Nephron progenitor cell (in vitro differentiated cells): ENCODE measurements around the gene PKN2.
A peak's percentile ranks its signal among the peaks of the same experiment; 100 is the strongest.

Experiments used
- DNase-seq: peaks from one replicate; pipeline ENCODE4 v3.0.0; 2021
- H3K27ac Mint-ChIP-seq: 2 replicates; pipeline ENCODE4 v1.8.0; 2021; ENCODE audit warnings: mild to moderate bottlenecking, moderate library complexity, mixed read lengths
- H3K27me3 Mint-ChIP-seq: 2 replicates; pipeline ENCODE4 v1.8.0; 2021; ENCODE audit warnings: mild to moderate bottlenecking, low read depth, mixed read lengths; ENCODE audit not compliant: poor library complexity
- H3K36me3 Mint-ChIP-seq: 2 replicates; pipeline ENCODE4 v1.8.0; 2021; ENCODE audit warnings: low read depth, mixed read lengths
- H3K4me1 Mint-ChIP-seq: 2 replicates; pipeline ENCODE4 v1.8.0; 2021; ENCODE audit warnings: mixed read lengths
- H3K4me3 Mint-ChIP-seq: 2 replicates; pipeline ENCODE4 v1.8.0; 2021; ENCODE audit warnings: mild to moderate bottlenecking, moderate library complexity, mixed read lengths
- H3K9me3 Mint-ChIP-seq: 2 replicates; pipeline ENCODE4 v1.8.0; 2021; ENCODE audit warnings: mild to moderate bottlenecking, moderate library complexity, mixed read lengths
- TF ChIP-seq, protein P1 (sequence below): fragments of 200-600 bp; sonication (generic); IDR thresholded peaks from 2 replicates; pipeline ENCODE4 v1.5.0; 2021; ENCODE audit warnings: antibody characterized with exemption

Gene PKN2

DNA sequence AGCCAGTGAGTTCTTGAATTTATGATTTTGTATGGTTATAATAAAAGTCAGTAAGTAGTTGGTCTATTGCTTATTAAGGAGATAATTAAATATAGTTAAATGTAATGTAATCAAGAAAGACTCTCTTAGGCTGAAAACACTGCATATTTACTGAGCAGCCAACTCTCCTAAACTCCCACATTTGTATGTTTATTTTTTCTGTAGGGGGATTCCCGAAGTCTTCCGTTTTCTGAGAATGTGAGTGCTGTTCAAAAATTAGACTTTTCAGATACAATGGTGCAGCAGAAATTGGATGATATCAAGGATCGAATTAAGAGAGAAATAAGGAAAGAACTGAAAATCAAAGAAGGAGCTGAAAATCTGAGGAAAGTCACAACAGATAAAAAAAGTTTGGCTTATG, 56.7 kb downstream of the PKN2 start:
- no peaks in the 10 kb centered on the region for H3K27me3 Mint-ChIP-seq
- peaks cover 73% of the 10 kb centered on the region for H3K36me3 Mint-ChIP-seq

DNA sequence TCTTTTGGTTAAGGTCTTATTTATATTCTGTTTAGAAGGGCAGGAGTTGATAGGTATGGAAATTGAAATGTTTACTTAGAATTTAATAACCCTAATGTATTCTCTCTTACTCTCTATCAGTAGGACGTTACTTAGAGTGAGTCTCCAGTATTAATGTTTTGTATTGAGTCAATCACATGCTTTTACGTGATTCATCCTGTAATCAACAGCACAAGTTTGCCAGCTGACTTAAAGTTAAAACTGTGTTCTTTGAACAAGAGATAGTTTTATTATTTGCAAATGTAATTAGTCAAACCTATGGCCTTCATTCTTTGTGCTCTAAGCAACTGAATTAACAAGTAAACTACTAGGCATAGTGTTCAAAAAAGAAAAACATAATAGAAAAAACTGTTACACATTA, 57.3 kb downstream of the PKN2 start:
- DNase-seq = no peak
- H3K27ac Mint-ChIP-seq = no peak overlapping the region
- H3K36me3 Mint-ChIP-seq = peaks cover 73% of the 10 kb centered on the region
- TF ChIP-seq, protein P1, sequence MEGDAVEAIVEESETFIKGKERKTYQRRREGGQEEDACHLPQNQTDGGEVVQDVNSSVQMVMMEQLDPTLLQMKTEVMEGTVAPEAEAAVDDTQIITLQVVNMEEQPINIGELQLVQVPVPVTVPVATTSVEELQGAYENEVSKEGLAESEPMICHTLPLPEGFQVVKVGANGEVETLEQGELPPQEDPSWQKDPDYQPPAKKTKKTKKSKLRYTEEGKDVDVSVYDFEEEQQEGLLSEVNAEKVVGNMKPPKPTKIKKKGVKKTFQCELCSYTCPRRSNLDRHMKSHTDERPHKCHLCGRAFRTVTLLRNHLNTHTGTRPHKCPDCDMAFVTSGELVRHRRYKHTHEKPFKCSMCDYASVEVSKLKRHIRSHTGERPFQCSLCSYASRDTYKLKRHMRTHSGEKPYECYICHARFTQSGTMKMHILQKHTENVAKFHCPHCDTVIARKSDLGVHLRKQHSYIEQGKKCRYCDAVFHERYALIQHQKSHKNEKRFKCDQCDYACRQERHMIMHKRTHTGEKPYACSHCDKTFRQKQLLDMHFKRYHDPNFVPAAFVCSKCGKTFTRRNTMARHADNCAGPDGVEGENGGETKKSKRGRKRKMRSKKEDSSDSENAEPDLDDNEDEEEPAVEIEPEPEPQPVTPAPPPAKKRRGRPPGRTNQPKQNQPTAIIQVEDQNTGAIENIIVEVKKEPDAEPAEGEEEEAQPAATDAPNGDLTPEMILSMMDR = no peak
- H3K9me3 Mint-ChIP-seq = peaks cover 15% of the 10 kb centered on the region
- no peaks in the 10 kb centered on the region for H3K27me3 Mint-ChIP-seq
- H3K4me1 Mint-ChIP-seq = no peaks in the 10 kb centered on the region
- no peak overlapping the region for H3K4me3 Mint-ChIP-seq

More for the DNA sequence above, 56.7 kb downstream of the PKN2 start:
- no peak for DNase-seq
- Mint-ChIP-seq H3K4me1 (no peaks in the 10 kb centered on the region), H3K27ac (peak overlapping the region; percentile 65), H3K9me3 (peaks cover 21% of the 10 kb centered on the region), H3K4me3 (no peak overlapping the region)
- TF ChIP-seq, protein P1 = no peak

DNA sequence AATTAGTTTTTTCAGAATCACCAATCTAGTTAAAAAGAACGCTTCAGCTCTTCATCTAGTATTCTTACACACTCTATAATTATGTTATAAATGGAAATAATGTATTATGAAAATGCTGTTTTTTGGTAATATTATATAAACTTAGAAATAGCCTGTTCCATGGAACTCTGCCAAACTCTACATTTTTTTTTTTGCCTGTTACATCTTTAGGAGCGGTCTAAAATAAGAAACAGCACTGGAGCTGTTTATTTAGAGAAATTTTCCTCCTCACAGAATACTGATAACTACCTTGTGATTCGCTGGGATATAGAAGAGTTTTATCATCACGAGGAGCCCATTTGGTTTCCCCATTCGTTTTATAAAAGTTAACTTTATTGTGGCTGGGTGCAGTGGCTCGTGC, 58.5 kb downstream of the PKN2 start:
- H3K27ac Mint-ChIP-seq = no peak overlapping the region
- H3K4me1 Mint-ChIP-seq = no peaks in the 10 kb centered on the region
- TF ChIP-seq, protein P1 = no peak
- H3K27me3 Mint-ChIP-seq = no peaks in the 10 kb centered on the region
- H3K4me3 Mint-ChIP-seq = no peak overlapping the region
- H3K36me3 Mint-ChIP-seq = peaks cover 69% of the 10 kb centered on the region
- no peak for DNase-seq
- peaks cover 5% of the 10 kb centered on the region for H3K9me3 Mint-ChIP-seq

DNA sequence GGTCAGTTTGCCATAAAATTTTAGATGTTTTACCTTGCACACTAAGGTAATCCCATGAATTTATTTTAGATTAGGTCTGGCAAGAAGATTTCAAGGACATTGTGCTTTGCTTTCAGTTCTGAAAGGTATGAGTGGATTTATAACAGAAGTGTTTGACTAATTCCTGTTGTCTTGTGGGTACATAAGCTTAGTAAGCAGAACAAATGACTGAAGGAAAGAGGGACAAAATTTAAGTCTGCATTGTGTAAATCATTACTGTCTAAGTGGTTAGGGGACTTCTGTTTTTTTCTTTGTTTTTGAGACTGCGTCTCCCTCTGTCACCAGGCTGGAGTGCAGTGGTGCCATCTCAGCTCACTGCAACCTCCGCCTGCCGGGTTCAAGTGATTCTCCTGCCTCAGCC, 60.1 kb downstream of the PKN2 start:
- H3K36me3 Mint-ChIP-seq = peaks cover 63% of the 10 kb centered on the region
- H3K4me1 Mint-ChIP-seq = no peaks in the 10 kb centered on the region
- no peak overlapping the region for H3K27ac Mint-ChIP-seq
- no peak overlapping the region for H3K4me3 Mint-ChIP-seq
- no peaks in the 10 kb centered on the region for H3K27me3 Mint-ChIP-seq
- no peak for DNase-seq
- no peaks in the 10 kb centered on the region for H3K9me3 Mint-ChIP-seq
- TF ChIP-seq, protein P1 = no peak

DNA sequence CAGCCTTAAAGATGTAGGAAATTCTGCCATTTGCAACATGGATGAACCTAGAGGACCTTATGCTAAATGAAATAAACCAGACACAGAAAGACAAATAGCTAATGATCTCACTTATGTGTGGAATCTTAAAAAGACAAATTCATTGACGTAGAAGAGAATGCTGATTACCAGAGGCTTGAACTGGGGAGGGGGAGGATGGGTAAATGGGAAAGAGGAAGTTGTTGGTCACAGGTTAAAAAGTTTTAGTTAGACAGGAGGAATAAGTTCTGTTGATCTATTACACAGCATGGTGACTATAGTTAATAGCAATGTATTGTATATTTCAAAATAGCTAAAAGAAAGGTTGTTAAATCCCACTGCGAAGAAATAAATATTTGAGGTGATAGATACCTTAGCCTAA, 62.8 kb downstream of the PKN2 start:
- peaks cover 82% of the 10 kb centered on the region for H3K36me3 Mint-ChIP-seq
- no peak for DNase-seq

DNA sequence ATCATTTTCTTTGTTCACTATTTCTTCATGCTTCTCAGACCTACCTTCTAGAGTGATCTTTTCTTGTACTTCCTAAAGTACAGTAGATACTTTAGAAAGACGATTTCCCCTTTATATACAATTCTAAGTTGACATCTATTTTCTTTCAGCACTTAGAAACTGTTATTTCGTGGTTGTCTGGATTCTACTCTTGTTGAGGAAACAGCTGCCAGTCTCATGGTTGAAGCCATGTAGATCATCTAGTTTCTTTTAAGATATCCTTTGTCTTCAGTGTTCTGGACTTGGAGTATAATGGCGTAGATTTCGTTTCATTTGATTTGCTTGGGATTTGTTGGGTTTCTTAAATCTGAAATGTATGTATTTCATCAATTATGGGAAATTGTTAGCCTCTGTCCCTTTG, 67.6 kb downstream of the PKN2 start:
- Mint-ChIP-seq H3K4me3 (no peak overlapping the region), H3K9me3 (peaks cover 18% of the 10 kb centered on the region), H3K36me3 (peaks cover 84% of the 10 kb centered on the region), H3K27ac (no peak overlapping the region), H3K27me3 (no peaks in the 10 kb centered on the region), H3K4me1 (no peaks in the 10 kb centered on the region)
- no peak for DNase-seq
- TF ChIP-seq, protein P1 = no peak

More for the DNA sequence above, 62.8 kb downstream of the PKN2 start:
- H3K27me3 Mint-ChIP-seq = no peaks in the 10 kb centered on the region
- no peak overlapping the region for H3K27ac Mint-ChIP-seq
- TF ChIP-seq, protein P1 = no peak
- no peak overlapping the region for H3K4me3 Mint-ChIP-seq
- H3K9me3 Mint-ChIP-seq = peaks cover 4% of the 10 kb centered on the region
- no peaks in the 10 kb centered on the region for H3K4me1 Mint-ChIP-seq
